A673 (cell line): ENCODE measurements around the gene EID3.

Source experiments
- CTCF ChIP-seq: fragments of 300-800, 200-600 bp; sonication (generic); conservative IDR thresholded peaks from 2 replicates; pipeline ENCODE4 v1.5.1; 2017; ENCODE audit warnings: low read depth, mild to moderate bottlenecking, antibody characterized with exemption, low read length, moderate library complexity, mixed read lengths
- EZH2 ChIP-seq: fragments of 200-600 bp; sonication (generic); IDR thresholded peaks from 2 replicates; pipeline ENCODE4 v1.6.1; 2017; ENCODE audit warnings: borderline replicate concordance, low read depth, mild to moderate bottlenecking, mixed read lengths, antibody characterized with exemption, low read length; ENCODE audit not compliant: poor library complexity, severe bottlenecking

GRCh38 chr12:104258476-104259067 lies 45.0 kb upstream of the EID3 start:
- TF ChIP-seq CTCF (no peak), EZH2 (no peak)
